Measurements from ENCODE around the gene ZSCAN5C.
"Not testable (repeated sequence)": the region's sequence is repeated elsewhere in the genome, so short reads cannot be mapped to it uniquely, and the experiment has no call there.

DNA sequence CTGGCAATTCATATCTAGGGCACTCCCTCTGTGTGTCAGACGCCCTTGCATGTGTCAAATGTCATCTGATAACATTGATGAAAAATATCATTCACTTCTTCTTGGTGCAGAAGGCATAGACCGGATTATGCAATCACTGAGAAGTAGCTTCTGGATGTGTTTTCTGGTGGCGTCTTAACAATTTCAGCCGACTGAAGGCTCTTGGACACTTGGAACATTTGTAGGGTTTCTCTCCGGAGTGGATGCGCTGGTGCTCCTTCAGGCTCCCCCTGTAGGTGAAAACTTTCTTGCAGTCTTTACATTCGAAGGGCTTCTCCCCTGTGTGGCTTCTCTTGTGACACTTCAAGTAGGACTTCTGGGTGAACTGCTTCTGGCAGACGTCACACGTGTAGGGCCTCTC, 19.4 kb downstream of the ZSCAN5C start:
- not testable (repeated sequence) for TF ChIP-seq YY1 (IDR thresholded peaks at IDR 0.05; ENCODE audit: insufficient read depth, insufficient read length); ZNF274 (IDR thresholded peaks at IDR 0.05; ENCODE audit: low read depth, low read length); SUZ12 (IDR thresholded peaks at IDR 0.05; ENCODE audit: extremely low read depth, insufficient read depth, insufficient read length)
